H9 (cell line): ENCODE data around the gene CCDC192. TPM values are rescaled to one million over a fixed set of nuclear protein-coding genes. Genes with fewer than 3 reads are reported as not detected.

Source experiments
- DNase-seq: peaks from one replicate; pipeline ENCODE4 v3.0.0-alpha.2; 2017
- H2AFZ ChIP-seq: one replicate; pipeline ENCODE4 v1.6.1; 2013; ENCODE audit warnings: mild to moderate bottlenecking, low read length, control low read depth, moderate library complexity
- H2AK5ac ChIP-seq: 2 replicates; pipeline ENCODE4 v1.6.1; 2013; ENCODE audit warnings: low read length, control low read depth, mixed read lengths; ENCODE audit not compliant: insufficient read length
- H2BK120ac ChIP-seq: one replicate; pipeline ENCODE4 v1.6.1; 2013; ENCODE audit warnings: low read depth, mild to moderate bottlenecking, low read length, control low read depth, inconsistent platforms; ENCODE audit not compliant: poor library complexity, severe bottlenecking
- H2BK12ac ChIP-seq: 2 replicates; pipeline ENCODE4 v1.6.1; 2013; ENCODE audit warnings: low read length, control low read depth, mixed read lengths, low read depth; ENCODE audit not compliant: insufficient read length
- H2BK15ac ChIP-seq: 2 replicates; pipeline ENCODE4 v1.6.1; 2013; ENCODE audit warnings: low read depth, low read length, control low read depth
- H2BK20ac ChIP-seq: one replicate; pipeline ENCODE4 v1.6.1; 2013; ENCODE audit warnings: low read depth, mild to moderate bottlenecking, low read length, control low read depth, inconsistent platforms; ENCODE audit not compliant: poor library complexity, severe bottlenecking
- H2BK5ac ChIP-seq: 2 replicates; pipeline ENCODE4 v1.6.1; 2013; ENCODE audit warnings: low read length, control low read depth, mixed read lengths; ENCODE audit not compliant: insufficient read length
- H3K14ac ChIP-seq: 2 replicates; pipeline ENCODE4 v1.6.1; 2013; ENCODE audit warnings: low read length, control low read depth; ENCODE audit not compliant: insufficient read depth
- H3K18ac ChIP-seq: 2 replicates; pipeline ENCODE4 v1.6.1; 2013; ENCODE audit warnings: low read depth, mild to moderate bottlenecking, mixed read lengths, low read length, control low read depth; ENCODE audit not compliant: insufficient read length
- H3K23ac ChIP-seq: 2 replicates; pipeline ENCODE4 v1.6.1; 2013; ENCODE audit warnings: low read length, control low read depth, mixed read lengths, low read depth; ENCODE audit not compliant: insufficient read length
- H3K23me2 ChIP-seq: 2 replicates; pipeline ENCODE4 v1.6.1; 2013; ENCODE audit warnings: low read depth, mild to moderate bottlenecking, mixed read lengths, low read length, control low read depth; ENCODE audit not compliant: insufficient read length, poor library complexity, severe bottlenecking
- H3K27ac ChIP-seq: 2 replicates; pipeline ENCODE4 v1.5.1; 2013; ENCODE audit warnings: low read length, control low read depth, mixed read lengths, low read depth; ENCODE audit not compliant: insufficient read length
- H3K27me3 ChIP-seq: 2 replicates; pipeline ENCODE4 v1.6.1; 2013; ENCODE audit warnings: low read length, control low read depth, inconsistent platforms; ENCODE audit not compliant: insufficient read depth
- H3K4ac ChIP-seq: 2 replicates; pipeline ENCODE4 v1.6.1; 2013; ENCODE audit warnings: low read depth, mild to moderate bottlenecking, control low read depth, inconsistent platforms, low read length, moderate library complexity
- H3K4me1 ChIP-seq: 2 replicates; pipeline ENCODE4 v1.6.1; 2013; ENCODE audit warnings: low read length, control low read depth, inconsistent platforms; ENCODE audit not compliant: insufficient read depth
- H3K4me2 ChIP-seq: 2 replicates; pipeline ENCODE4 v1.6.1; 2013; ENCODE audit warnings: low read length, control low read depth, mixed read lengths; ENCODE audit not compliant: insufficient read length, insufficient read depth
- H3K56ac ChIP-seq: 2 replicates; pipeline ENCODE4 v1.6.1; 2013; ENCODE audit warnings: low read depth, mild to moderate bottlenecking, mixed read lengths, low read length, control low read depth; ENCODE audit not compliant: insufficient read length
- H3K79me1 ChIP-seq: 2 replicates; pipeline ENCODE4 v1.6.1; 2013; ENCODE audit warnings: low read depth, mild to moderate bottlenecking, moderate library complexity, low read length, control low read depth, inconsistent platforms; ENCODE audit not compliant: insufficient read depth, poor library complexity, severe bottlenecking
- H3K79me2 ChIP-seq: 2 replicates; pipeline ENCODE4 v1.6.1; 2013; ENCODE audit warnings: low read length, control low read depth, inconsistent platforms; ENCODE audit not compliant: insufficient read depth
- H3K9ac ChIP-seq: 2 replicates; pipeline ENCODE4 v1.6.1; 2013; ENCODE audit warnings: low read length, control low read depth, mixed read lengths; ENCODE audit not compliant: insufficient read length; ENCODE audit errors: extremely low read depth
- H3K9me3 ChIP-seq: one replicate; pipeline ENCODE4 v1.6.1; 2013; ENCODE audit warnings: low read depth, low read length, inconsistent platforms; ENCODE audit not compliant: control insufficient read depth
- H3T11ph ChIP-seq: one replicate; pipeline ENCODE4 v1.6.1; 2013; ENCODE audit warnings: mild to moderate bottlenecking, low read length, control low read depth, inconsistent platforms
- H4K20me1 ChIP-seq: one replicate; pipeline ENCODE4 v1.6.1; 2013; ENCODE audit not compliant: control insufficient read depth, insufficient read length, insufficient read depth
- H4K5ac ChIP-seq: 2 replicates; pipeline ENCODE4 v1.6.1; 2013; ENCODE audit warnings: low read depth, mild to moderate bottlenecking, mixed read lengths, low read length, control low read depth; ENCODE audit not compliant: insufficient read length
- H4K8ac ChIP-seq: replicated peaks from 2 replicates; pipeline ENCODE4 v1.6.1; 2013; ENCODE audit warnings: low read length, control low read depth, mixed read lengths, low read depth; ENCODE audit not compliant: insufficient read length
- H4K91ac ChIP-seq: 2 replicates; pipeline ENCODE4 v1.6.1; 2013; ENCODE audit warnings: low read depth, mild to moderate bottlenecking, moderate library complexity, mixed read lengths, low read length, control low read depth; ENCODE audit not compliant: insufficient read length
- H3K27ac Mint-ChIP-seq, 3 experiments: 2 replicates in 2 of 3; 3 replicates in 1 of 3; pipeline ENCODE4 v1.8.0; 2020 to 2021; ENCODE audit warnings: mixed read lengths in 3 of 3, mild to moderate bottlenecking in 1 of 3, moderate library complexity in 1 of 3
- H3K27me3 Mint-ChIP-seq: 2 replicates; pipeline ENCODE4 v1.8.0; 2021; ENCODE audit warnings: low read depth, mild to moderate bottlenecking, moderate library complexity, mixed read lengths
- H3K36me3 Mint-ChIP-seq, 3 experiments: 2 replicates in 2 of 3; 3 replicates in 1 of 3; pipeline ENCODE4 v1.8.0; 2020 to 2021; ENCODE audit warnings: low read depth in 3 of 3, mixed read lengths in 3 of 3; ENCODE audit not compliant: insufficient read depth in 1 of 3
- H3K4me1 Mint-ChIP-seq, 2 experiments: 2 replicates each; pipeline ENCODE4 v1.8.0; 2020; ENCODE audit warnings: mixed read lengths in 2 of 2
- H3K4me3 Mint-ChIP-seq, 2 experiments: 2 replicates in 1 of 2; 3 replicates in 1 of 2; pipeline ENCODE4 v1.8.0; 2020 to 2021; ENCODE audit warnings: mild to moderate bottlenecking in 2 of 2, mixed read lengths in 2 of 2, moderate library complexity in 1 of 2
- H3K9me3 Mint-ChIP-seq, 2 experiments: 2 replicates in 1 of 2; 3 replicates in 1 of 2; pipeline ENCODE4 v1.8.0; 2020; ENCODE audit warnings: mild to moderate bottlenecking in 2 of 2, mixed read lengths in 2 of 2, moderate library complexity in 1 of 2
- CTCF ChIP-seq: fragments of 200-600 bp; sonication (generic); conservative IDR thresholded peaks from 3 replicates; pipeline ENCODE4 v1.8.0; 2021; ENCODE audit warnings: antibody characterized with exemption, mild to moderate bottlenecking
- WGBS: extraction: QIAGEN DNeasy Blood & Tissue Kit; methylation state at CpG from one replicate; pipeline ENCODE4 v1.1.7; 2013; ENCODE audit warnings: missing lambda C conversion rate, low lambda C conversion rate, mixed read lengths; ENCODE audit not compliant: insufficient read length; ENCODE audit errors: extremely low coverage; 5-methylcytosine and 5-hydroxymethylcytosine counted together
- total RNA-seq: library from RNA; stranded (reverse); gene quantifications from 2 replicates; pipeline ENCODE4 v1.2.1, GENCODE V29; 2021

CCDC192 gene
- total RNA-seq, 1 experiment from 2014 or later: not detected

DNA sequence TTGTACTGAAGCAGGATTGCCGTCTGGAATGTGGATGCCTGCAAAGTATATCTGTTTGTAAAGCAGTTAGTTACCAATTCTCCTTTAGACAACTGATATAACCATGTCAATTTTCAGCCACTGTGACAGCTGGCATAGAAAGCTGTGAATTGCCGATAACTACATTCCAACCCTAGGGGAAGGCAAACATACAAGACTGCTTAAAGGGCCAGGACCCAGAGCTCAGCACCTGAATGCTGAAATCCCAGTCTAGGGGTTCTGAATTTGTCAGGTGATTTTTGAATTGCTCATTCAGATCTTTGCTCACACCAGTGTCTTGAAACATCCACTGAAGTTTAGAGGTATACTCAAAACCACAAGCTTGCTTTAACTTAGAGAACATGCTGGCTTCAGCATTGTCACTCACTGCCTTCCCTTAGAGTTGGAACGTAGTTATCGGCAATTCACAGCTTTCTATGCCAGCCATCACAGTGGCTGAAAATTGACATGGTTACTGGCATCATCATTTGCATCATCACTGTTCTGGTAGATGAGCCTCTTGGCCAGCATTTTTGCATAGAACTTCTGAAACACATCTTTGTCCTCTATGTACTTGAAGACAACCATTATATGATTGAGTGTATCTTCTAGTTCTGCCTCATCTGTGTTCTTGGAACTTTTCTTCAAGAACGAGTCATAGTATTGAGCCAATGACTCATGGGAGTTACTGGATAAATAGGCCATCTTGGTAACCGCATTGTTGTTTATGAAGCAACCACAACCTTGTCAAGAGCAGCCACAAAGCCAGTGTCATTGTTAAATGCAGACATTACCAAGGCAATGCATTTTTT is 82.1 kb downstream of the CCDC192 start:
- no peaks in the 10 kb centered on the region for H3K79me2 ChIP-seq
- H3K23me2 ChIP-seq: no peaks in the 10 kb centered on the region
- H2AK5ac ChIP-seq: no peak overlapping the region
- no peak overlapping the region for H4K91ac ChIP-seq
- no peak overlapping the region for H3K14ac ChIP-seq
- H3K9me3 Mint-ChIP-seq: peaks cover 0 to 2% of the 10 kb centered on the region in 2 experiments; a peak in 1 of 5 replicates
- DNase-seq: no peak
- H2BK20ac ChIP-seq: no peak overlapping the region
- no peak overlapping the region for H3K27ac ChIP-seq
- no peak overlapping the region for H3K18ac ChIP-seq
- H3K4me2 ChIP-seq: no peak overlapping the region
- H3K23ac ChIP-seq: no peak overlapping the region
- H3K79me1 ChIP-seq: no peaks in the 10 kb centered on the region
- H2AFZ ChIP-seq: no peak overlapping the region
- H3T11ph ChIP-seq: no peak overlapping the region
- no peak overlapping the region for H4K5ac ChIP-seq
- no peak overlapping the region for H2BK120ac ChIP-seq
- no peak overlapping the region for H2BK15ac ChIP-seq
- no peaks in the 10 kb centered on the region for H4K20me1 ChIP-seq
- no peaks in the 10 kb centered on the region for H3K9me3 ChIP-seq
- no peak for TF ChIP-seq CTCF
- no peak overlapping the region for H2BK5ac ChIP-seq
- no CpG with 5 or more reads among the region's 6 CpGs for WGBS
- H2BK12ac ChIP-seq: no peak overlapping the region
- H3K36me3 Mint-ChIP-seq: no peaks in the 10 kb centered on the region
- H3K4me3 Mint-ChIP-seq: no peak overlapping the region
- no peak overlapping the region for H3K27ac Mint-ChIP-seq
- no peak overlapping the region for H4K8ac ChIP-seq
- no peak overlapping the region for H3K9ac ChIP-seq
- no peaks in the 10 kb centered on the region; the same call in 1 of the 2 replicates for H3K27me3 Mint-ChIP-seq
- no peaks in the 10 kb centered on the region for H3K27me3 ChIP-seq
- H3K4me1 Mint-ChIP-seq: no peaks in the 10 kb centered on the region
- no peak overlapping the region for H3K4ac ChIP-seq
- no peak overlapping the region for H3K56ac ChIP-seq
- H3K4me1 ChIP-seq: no peaks in the 10 kb centered on the region
